Measurements from ENCODE around the gene LRMDA. TPM values are rescaled to one million over a fixed set of nuclear protein-coding genes. Genes with fewer than 3 reads are reported as not detected.

The LRMDA gene
- total and polyA plus RNA-seq, 2 of the 8 experiments (the other 6 are each of a cell fraction or from before 2014, with no cell fraction given), result 0.86 to 2.8 TPM

DNA sequence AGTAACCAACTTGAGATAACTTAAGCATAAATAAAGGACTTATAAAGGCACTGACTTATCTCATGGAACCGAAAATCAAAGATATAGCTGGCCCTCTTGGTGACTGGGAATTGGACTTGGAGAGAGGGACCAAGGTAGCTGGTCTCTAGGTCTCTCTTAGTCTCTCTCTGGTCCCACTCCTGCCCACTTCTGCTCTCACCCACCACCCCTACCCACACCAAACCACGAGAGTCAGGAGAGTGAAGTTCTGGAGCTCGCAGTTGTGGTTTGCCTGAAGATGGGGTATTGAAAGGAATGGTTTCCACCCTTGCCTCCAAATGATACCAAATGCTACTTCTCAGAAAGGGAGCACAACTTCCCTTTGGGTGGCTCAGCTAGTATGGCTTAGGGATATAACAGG lies 216.3 kb downstream of the LRMDA start (continued):
- TF ChIP-seq CHD7 (IDR thresholded peaks at IDR 0.05; ENCODE audit: insufficient replicate concordance, low read length) (no peak), SIN3A (conservative IDR thresholded peaks at IDR 0.05 in 1 of 2, IDR thresholded peaks at IDR 0.05 in 1 of 2; ENCODE audit: low read depth in 1 of 2, low read length in 2 of 2) (no peak), CTCF (IDR thresholded peaks at IDR 0.05; ENCODE audit: control extremely low read depth in 1 of 3, insufficient read depth in 1 of 3, low read depth in 1 of 3, low read length in 3 of 3) (no peak), GABPA (IDR thresholded peaks at IDR 0.05; ENCODE audit: borderline replicate concordance, insufficient read depth, low read length) (no peak), TCF12 (IDR thresholded peaks at IDR 0.05; ENCODE audit: low read depth, low read length) (no peak)
